GM23248 (cell line): ENCODE results near the gene CSF2. TPM values are rescaled to one million over a fixed set of nuclear protein-coding genes. Genes with fewer than 3 reads are reported as not detected.

Source experiments
- DNase-seq: peaks from one replicate; pipeline ENCODE4 v3.0.0-alpha.2; 2015
- H2AFZ ChIP-seq: fragments of 200-600 bp; sonication (generic); 2 replicates; pipeline ENCODE4 v1.6.1; 2016; ENCODE audit warnings: antibody characterized with exemption
- H3F3A ChIP-seq: fragments of 200-600 bp; sonication (generic); 2 replicates; pipeline ENCODE4 v1.6.1; 2016; ENCODE audit warnings: mild to moderate bottlenecking, antibody characterized with exemption, mixed run types; ENCODE audit not compliant: insufficient read depth
- H3K27ac ChIP-seq: fragments of 200-600 bp; sonication (generic); 2 replicates; pipeline ENCODE4 v1.5.1; 2016; ENCODE audit warnings: mild to moderate bottlenecking
- H3K27me3 ChIP-seq: fragments of 200-600 bp; sonication (generic); replicated peaks from 2 replicates; pipeline ENCODE4 v1.6.1; 2016; ENCODE audit warnings: mild to moderate bottlenecking; ENCODE audit not compliant: insufficient read depth
- H3K36me3 ChIP-seq: fragments of 200-600 bp; sonication (generic); 2 replicates; pipeline ENCODE4 v1.6.1; 2016; ENCODE audit warnings: low read depth, mild to moderate bottlenecking
- H3K4me1 ChIP-seq: fragments of 200-600 bp; sonication (generic); 2 replicates; pipeline ENCODE4 v1.6.1; 2016; ENCODE audit warnings: mild to moderate bottlenecking; ENCODE audit not compliant: insufficient read depth
- H3K4me2 ChIP-seq: fragments of 200-600 bp; sonication (generic); one replicate; pipeline ENCODE4 v1.6.1; 2016; ENCODE audit warnings: mild to moderate bottlenecking; ENCODE audit not compliant: unreplicated experiment
- H3K4me3 ChIP-seq: fragments of 200-600 bp; sonication (generic); 2 replicates; pipeline ENCODE4 v1.5.1; 2016; ENCODE audit warnings: mild to moderate bottlenecking
- H3K79me2 ChIP-seq: fragments of 200-600 bp; sonication (generic); 2 replicates; pipeline ENCODE4 v1.6.1; 2016; ENCODE audit warnings: mild to moderate bottlenecking; ENCODE audit not compliant: insufficient read depth
- H3K9ac ChIP-seq: fragments of 200-600 bp; sonication (generic); 2 replicates; pipeline ENCODE4 v1.6.1; 2016; ENCODE audit warnings: mild to moderate bottlenecking
- H3K9me2 ChIP-seq: fragments of 200-600 bp; sonication (generic); 2 replicates; pipeline ENCODE4 v1.6.1; 2016; ENCODE audit warnings: mixed run types, mild to moderate bottlenecking, moderate library complexity; ENCODE audit not compliant: insufficient read depth
- H3K9me3 ChIP-seq: fragments of 200-600 bp; sonication (generic); one replicate; pipeline ENCODE4 v1.6.1; 2017; ENCODE audit warnings: low read depth
- H4K20me1 ChIP-seq: fragments of 200-600 bp; sonication (generic); 2 replicates; pipeline ENCODE4 v1.6.0; 2016; ENCODE audit not compliant: insufficient read depth
- EZH2 ChIP-seq: fragments of 200-600 bp; sonication (generic); IDR thresholded peaks from 2 replicates; pipeline ENCODE4 v1.6.1; 2018; ENCODE audit warnings: antibody characterized with exemption, mild to moderate bottlenecking; ENCODE audit not compliant: insufficient read depth, poor library complexity, severe bottlenecking
- EZH2phosphoT487 ChIP-seq: fragments of 200-600 bp; sonication (generic); IDR thresholded peaks from 2 replicates; pipeline ENCODE4 v1.6.1; 2018; ENCODE audit warnings: antibody characterized with exemption, moderate library complexity, mild to moderate bottlenecking, low read depth; ENCODE audit not compliant: insufficient read depth
- WGBS, 2 experiments: methylation state at CpG; one replicate each; pipeline ENCODE4 v1.1.6; 2015 to 2017; ENCODE audit warnings: low lambda C conversion rate in 2 of 2, low coverage in 1 of 2; ENCODE audit errors: missing lambda C conversion rate in 2 of 2; 5-methylcytosine and 5-hydroxymethylcytosine counted together
- in situ Hi-C: fragments of 300-500 bp; cut with MboI; formaldehyde crosslinking; loops from 2 replicates; pipeline ENCODE4 v1.15.0; 2020
- polyA plus RNA-seq: library from polyadenylated mRNA; unstranded; fragments of >200 nt; fragmentation: Nextera tagmentation; extraction: Ambion mirVana; gene quantifications from 2 replicates; pipeline ENCODE4 v1.2.1, GENCODE V29; 2016
- total RNA-seq: library from RNA; depleted of rRNA; stranded (reverse); fragments of >200 nt; shearing (Covaris generic); gene quantifications from 2 replicates; pipeline ENCODE4 v1.2.3, GENCODE V29; 2014

The CSF2 gene
- total and polyA plus RNA-seq, 2 experiments from 2014 or later: not detected

DNA sequence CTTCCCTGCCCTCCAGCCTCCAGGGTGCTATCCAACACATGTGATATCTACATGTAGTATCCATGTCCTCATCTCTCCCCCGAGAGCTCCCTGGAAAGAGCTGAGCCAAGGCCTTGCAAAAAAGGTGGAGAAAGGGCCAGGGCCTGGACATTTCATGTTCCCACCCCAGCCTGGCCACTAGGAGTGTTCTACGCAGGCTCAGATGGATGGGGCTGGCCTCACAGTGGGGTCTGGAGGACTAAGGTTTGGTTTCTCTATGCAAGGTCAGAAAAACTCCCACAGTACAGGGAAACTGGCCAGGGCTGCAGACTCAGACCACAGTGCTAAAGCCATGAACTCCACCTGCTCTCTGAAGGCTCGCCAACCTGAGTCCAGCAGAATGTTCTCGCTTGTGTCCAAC lies 1.5 kb upstream of the CSF2 start:
- no peak for DNase-seq
- Histone ChIP-seq H3K9me2 (no peaks in the 10 kb centered on the region), H2AFZ (no peak overlapping the region), H3K9me3 (no peaks in the 10 kb centered on the region), H3K79me2 (no peaks in the 10 kb centered on the region), H3K27me3 (no peaks in the 10 kb centered on the region), H3K4me2 (no peak overlapping the region), H3K9ac (no peak overlapping the region), H3K4me1 (peaks cover 11% of the 10 kb centered on the region; the same call in 1 of the 2 replicates), H3K4me3 (no peak overlapping the region), H4K20me1 (no peaks in the 10 kb centered on the region), H3F3A (no peaks in the 10 kb centered on the region), H3K36me3 (no peaks in the 10 kb centered on the region), H3K27ac (no peak overlapping the region)
- in situ Hi-C loops: no loop called here
- WGBS, 2 experiments: 96 to 100% methylated on average over 4 of the region's 4 CpGs
- TF ChIP-seq EZH2 (no peak), EZH2phosphoT487 (no peak)

DNA sequence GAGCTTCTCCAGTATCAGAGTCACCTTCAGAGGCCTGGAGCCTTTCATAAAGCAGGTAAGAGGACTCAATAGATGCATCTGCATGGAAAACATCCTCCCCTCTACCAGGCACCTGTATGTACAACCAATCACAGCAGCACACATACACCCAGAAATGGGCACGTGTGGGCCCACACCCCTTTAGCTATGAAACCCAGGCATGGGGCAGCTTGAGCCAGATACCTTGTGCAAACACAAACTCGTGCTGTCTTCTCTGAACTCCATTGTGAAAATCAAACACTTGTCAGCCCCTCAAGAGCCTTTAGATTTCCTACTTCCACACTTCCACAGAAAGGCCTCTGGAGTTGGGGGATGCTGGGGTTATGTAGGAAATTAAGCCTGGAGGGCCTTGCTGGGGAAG lies 1.1 kb upstream of the CSF2 start:
- Histone ChIP-seq H3K9me3 (no peaks in the 10 kb centered on the region), H3K79me2 (no peaks in the 10 kb centered on the region), H3K4me1 (peaks cover 11% of the 10 kb centered on the region; the same call in 1 of the 2 replicates), H3K4me3 (no peak overlapping the region), H3K4me2 (no peak overlapping the region), H3F3A (no peaks in the 10 kb centered on the region), H3K36me3 (no peaks in the 10 kb centered on the region), H2AFZ (no peak overlapping the region), H3K9me2 (no peaks in the 10 kb centered on the region), H4K20me1 (no peaks in the 10 kb centered on the region), H3K27me3 (no peaks in the 10 kb centered on the region), H3K27ac (no peak overlapping the region), H3K9ac (no peak overlapping the region)
- TF ChIP-seq EZH2 (no peak), EZH2phosphoT487 (no peak)
- DNase-seq: no peak
- WGBS, 2 experiments: 95 to 100% methylated on average over 2 of the region's 2 CpGs
- in situ Hi-C loops: no loop called here

DNA sequence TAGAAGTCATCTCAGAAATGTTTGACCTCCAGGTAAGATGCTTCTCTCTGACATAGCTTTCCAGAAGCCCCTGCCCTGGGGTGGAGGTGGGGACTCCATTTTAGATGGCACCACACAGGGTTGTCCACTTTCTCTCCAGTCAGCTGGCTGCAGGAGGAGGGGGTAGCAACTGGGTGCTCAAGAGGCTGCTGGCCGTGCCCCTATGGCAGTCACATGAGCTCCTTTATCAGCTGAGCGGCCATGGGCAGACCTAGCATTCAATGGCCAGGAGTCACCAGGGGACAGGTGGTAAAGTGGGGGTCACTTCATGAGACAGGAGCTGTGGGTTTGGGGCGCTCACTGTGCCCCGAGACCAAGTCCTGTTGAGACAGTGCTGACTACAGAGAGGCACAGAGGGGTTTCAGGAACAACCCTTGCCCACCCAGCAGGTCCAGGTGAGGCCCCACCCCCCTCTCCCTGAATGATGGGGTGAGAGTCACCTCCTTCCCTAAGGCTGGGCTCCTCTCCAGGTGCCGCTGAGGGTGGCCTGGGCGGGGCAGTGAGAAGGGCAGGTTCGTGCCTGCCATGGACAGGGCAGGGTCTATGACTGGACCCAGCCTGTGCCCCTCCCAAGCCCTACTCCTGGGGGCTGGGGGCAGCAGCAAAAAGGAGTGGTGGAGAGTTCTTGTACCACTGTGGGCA lies 642 bp downstream of the CSF2 start:
- Histone ChIP-seq H3K4me2 (no peak overlapping the region), H2AFZ (no peak overlapping the region), H3K9me3 (no peaks in the 10 kb centered on the region), H3K9me2 (no peaks in the 10 kb centered on the region), H3K79me2 (no peaks in the 10 kb centered on the region), H3K9ac (no peak overlapping the region), H3F3A (no peaks in the 10 kb centered on the region), H3K4me3 (no peak overlapping the region), H3K27me3 (no peaks in the 10 kb centered on the region), H4K20me1 (no peaks in the 10 kb centered on the region), H3K36me3 (no peaks in the 10 kb centered on the region), H3K4me1 (peaks cover 11% of the 10 kb centered on the region; the same call in 1 of the 2 replicates), H3K27ac (no peak overlapping the region)
- no peak for DNase-seq
- TF ChIP-seq EZH2 (no peak), EZH2phosphoT487 (no peak)
- in situ Hi-C loops: no loop called here
- WGBS, 2 experiments: 93 to 98% methylated on average over 7 of the region's 7 CpGs

DNA sequence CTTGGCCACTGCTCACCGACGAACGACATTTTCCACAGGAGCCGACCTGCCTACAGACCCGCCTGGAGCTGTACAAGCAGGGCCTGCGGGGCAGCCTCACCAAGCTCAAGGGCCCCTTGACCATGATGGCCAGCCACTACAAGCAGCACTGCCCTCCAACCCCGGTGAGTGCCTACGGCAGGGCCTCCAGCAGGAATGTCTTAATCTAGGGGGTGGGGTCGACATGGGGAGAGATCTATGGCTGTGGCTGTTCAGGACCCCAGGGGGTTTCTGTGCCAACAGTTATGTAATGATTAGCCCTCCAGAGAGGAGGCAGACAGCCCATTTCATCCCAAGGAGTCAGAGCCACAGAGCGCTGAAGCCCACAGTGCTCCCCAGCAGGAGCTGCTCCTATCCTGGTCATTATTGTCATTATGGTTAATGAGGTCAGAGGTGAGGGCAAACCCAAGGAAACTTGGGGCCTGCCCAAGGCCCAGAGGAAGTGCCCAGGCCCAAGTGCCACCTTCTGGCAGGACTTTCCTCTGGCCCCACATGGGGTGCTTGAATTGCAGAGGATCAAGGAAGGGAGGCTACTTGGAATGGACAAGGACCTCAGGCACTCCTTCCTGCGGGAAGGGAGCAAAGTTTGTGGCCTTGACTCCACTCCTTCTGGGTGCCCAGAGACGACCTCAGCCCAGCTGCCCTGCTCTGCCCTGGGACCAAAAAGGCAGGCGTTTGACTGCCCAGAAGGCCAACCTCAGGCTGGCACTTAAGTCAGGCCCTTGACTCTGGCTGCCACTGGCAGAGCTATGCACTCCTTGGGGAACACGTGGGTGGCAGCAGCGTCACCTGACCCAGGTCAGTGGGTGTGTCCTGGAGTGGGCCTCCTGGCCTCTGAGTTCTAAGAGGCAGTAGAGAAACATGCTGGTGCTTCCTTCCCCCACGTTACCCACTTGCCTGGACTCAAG lies 1.5 kb downstream of the CSF2 start:
- no peak overlapping the region for H3K4me2 ChIP-seq
- no peaks in the 10 kb centered on the region for H3K27me3 ChIP-seq
- no peak overlapping the region for H3K27ac ChIP-seq
- H3K4me1 ChIP-seq: peaks cover 11% of the 10 kb centered on the region; the same call in 1 of the 2 replicates
- no peak overlapping the region for H3K4me3 ChIP-seq
- H3K9me3 ChIP-seq: no peaks in the 10 kb centered on the region
- DNase-seq: no peak
- TF ChIP-seq EZH2 (no peak), EZH2phosphoT487 (no peak)
- no peaks in the 10 kb centered on the region for H3K36me3 ChIP-seq
- no peaks in the 10 kb centered on the region for H3F3A ChIP-seq
- no peaks in the 10 kb centered on the region for H4K20me1 ChIP-seq
- no peak overlapping the region for H3K9ac ChIP-seq
- no peaks in the 10 kb centered on the region for H3K79me2 ChIP-seq
- in situ Hi-C loops: no loop called here
- WGBS, 2 experiments: 94 to 96% methylated on average over 16 of the region's 16 CpGs
- no peak overlapping the region for H2AFZ ChIP-seq
- H3K9me2 ChIP-seq: no peaks in the 10 kb centered on the region
